HK-2 (cell line): Measurements from ENCODE around the gene PURA.
A peak's percentile ranks its signal among the peaks of the same experiment; 100 is the strongest.

Source experiments
- DNase-seq: peaks from one replicate; pipeline ENCODE4 v3.0.0-alpha.2; 2018; ENCODE audit not compliant: unreplicated experiment

PURA gene

DNA sequence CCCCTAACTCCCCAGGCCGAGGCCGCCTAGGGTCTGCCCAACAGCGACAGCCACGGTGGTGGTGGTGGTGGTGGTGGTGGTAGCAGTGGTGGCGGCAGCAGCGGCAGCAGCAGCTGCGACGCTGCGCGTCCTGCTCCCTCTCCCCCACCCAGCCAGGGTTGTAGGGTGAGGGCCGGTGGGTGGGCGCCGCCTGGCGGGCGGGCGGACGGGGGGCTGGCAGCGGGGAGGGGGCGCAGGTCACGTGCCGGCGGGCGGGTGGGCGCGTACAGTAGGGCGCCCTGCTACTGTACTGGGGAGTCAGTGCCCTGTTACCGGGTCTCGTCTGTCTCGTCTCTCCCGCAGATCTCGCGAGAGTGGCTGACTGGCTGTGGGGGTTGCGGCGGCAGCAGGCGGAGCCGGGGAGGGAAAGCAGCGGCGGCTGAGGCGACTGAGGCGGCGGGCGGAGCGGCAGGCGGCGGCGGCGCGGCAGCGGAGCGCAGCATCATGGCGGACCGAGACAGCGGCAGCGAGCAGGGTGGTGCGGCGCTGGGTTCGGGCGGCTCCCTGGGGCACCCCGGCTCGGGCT, at the start of gene PURA:
Gene PURA (plus strand): TSS at position 411 of the 565 bp plus-strand sequence. CDS start 73 bp downstream, at position 484.
- peak; percentile 90 for DNase-seq

- no peak for DNase-seq
Measured at GRCh38 chr5:140072812-140073211, 41.1 kb upstream of the PURA start.

DNA sequence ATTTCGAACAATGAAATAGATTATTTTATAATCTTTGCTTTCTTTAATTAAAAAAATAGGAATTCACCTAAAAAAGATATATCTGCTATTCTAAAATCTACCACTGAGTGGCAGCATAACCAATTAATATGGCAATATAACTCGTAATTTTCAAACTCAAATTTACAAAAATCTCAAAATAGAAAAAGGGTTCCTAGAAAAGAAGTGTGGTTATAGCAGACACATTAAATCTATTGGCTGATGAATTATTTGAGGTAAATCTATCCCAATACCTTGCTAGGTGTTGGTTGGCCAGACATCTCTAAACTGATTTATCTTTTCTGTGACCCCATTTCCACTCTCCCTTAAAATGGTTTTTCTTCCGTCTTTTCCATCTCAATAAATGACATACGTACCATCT, 40.6 kb upstream of the PURA start:
- DNase-seq = no peak

- DNase-seq = no peak
Measured at GRCh38 chr5:140075371-140075770, 38.5 kb upstream of the PURA start.

DNA sequence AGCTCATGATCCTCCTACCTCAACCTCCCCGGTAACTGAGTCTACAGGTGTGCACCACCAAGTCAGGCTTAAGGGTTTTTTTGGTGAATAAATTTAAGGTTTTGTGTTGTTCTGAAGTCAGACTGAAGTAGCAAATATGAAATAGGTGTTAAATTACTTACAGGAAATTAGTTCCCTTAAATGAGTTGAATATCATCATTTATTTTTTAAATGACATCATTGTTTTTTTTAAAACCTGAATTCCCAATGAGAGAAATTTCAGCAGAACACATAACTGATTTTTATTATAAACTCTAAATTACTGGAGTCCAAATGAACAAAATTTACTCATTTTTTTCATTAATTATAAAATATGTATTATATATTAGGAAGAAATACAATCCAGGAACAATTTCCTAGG, 37.8 kb upstream of the PURA start:
- DNase-seq = no peak

DNA sequence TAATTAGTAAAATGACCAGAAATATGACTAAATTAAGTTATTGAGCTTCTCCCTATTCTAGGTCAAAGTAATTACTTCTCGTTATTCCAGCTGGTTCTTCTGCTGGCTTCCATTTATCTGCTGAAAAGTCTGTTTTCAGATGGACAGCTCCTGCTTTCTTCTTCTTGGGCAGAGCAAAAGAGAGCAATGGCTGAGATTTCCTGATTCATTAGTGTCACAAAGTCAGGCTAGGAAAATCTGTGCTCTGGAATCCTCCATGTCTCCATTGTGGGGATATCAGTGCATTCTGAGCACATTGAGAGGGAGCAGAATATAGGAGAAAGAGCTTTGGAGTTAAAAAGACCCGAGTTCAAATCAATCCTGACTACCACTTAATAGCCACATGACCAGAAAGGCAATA, 37.1 kb upstream of the PURA start:
- DNase-seq = no peak

DNA sequence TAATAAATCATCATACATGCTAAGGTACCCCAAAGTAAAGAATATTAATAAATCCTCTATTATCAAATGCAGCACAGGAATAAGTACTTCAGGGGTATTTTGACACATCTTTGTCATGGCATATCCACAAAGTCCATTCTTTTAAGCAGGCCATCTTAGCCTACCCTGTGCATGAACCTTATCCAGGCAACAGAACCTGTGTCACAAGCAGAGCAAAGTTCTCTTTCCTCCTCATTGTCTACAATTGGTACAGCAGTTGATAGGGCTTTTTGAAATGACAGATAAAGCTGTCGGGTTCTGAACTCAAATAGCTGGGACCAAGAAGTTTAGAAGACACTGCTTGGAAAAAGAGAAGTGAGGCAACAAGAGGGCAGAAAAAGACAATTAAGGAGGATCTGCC, 30.8 kb upstream of the PURA start:
- no peak for DNase-seq

GRCh38 chr5:140083650-140084049, 30.3 kb upstream of the PURA start:
- DNase-seq = no peak

- no peak for DNase-seq
Measured at GRCh38 chr5:140084541-140084940, 29.4 kb upstream of the PURA start.

- DNase-seq = no peak
Measured at GRCh38 chr5:140090251-140090650, 23.7 kb upstream of the PURA start.

DNA sequence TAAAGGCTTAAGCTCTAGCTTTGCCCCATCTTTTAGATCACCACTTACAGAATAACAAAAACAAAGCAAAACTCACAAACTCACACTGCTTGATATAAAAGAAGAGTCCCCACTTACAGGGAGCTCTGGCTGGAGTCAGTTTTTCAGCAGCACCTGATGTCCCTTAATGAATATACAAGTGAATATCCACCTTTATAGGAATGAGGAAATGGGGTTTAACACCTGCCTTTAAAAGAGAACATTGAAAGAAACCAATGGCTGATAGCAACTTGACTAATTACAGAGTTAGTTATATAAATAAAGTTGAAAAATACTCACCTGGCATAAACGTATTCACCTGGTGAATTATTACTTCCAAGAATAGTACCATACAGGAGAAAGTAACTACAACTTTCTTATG, 20.7 kb upstream of the PURA start:
- DNase-seq = no peak

- no peak for DNase-seq
Measured at GRCh38 chr5:140093866-140094265, 20.0 kb upstream of the PURA start.

GRCh38 chr5:140094889-140095288, 19.0 kb upstream of the PURA start:
- DNase-seq = no peak

DNA sequence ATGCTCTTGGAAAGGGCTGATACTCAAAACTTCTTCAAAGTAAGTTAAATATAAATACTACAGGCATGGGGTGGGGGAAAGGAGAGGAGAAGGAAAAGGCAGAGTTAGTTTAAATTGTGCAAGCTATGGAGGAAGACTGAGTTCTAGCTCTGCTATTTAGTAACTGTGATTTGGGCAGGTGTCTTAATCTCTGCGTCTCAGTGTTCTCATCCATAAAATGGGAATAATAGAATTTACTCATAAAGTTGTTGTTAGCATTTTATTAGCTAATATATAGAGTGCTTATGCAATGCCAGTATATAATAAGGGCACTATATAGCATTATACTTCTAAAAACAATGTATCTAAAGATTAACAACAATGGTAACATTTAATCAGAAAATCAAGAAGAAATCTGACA, 12.7 kb upstream of the PURA start:
- no peak for DNase-seq

GRCh38 chr5:140103154-140103553, 10.8 kb upstream of the PURA start:
- no peak for DNase-seq

DNA sequence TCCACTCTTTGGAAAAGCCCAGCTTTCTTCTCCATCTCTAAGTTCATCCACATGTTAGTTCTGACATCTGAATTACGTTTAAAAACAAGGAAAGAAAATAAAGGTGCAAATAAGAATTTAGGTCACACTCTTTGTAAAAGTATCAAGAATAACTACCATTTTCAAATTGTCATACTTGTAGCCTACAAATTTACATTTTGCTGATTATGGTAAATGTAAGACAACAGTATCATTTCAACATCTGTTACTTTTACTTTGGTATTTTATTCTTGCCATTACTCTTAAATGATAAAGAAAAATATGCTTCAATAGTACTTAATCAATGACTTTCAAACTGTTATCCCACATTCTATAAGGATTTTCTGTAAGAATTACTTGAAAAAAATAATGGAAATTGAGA, 9.8 kb upstream of the PURA start:
- no peak for DNase-seq

GRCh38 chr5:140106101-140106500, 7.8 kb upstream of the PURA start:
- DNase-seq = no peak

- DNase-seq = no peak
Measured at GRCh38 chr5:140106805-140107311, 7.1 kb upstream of the PURA start.

DNA sequence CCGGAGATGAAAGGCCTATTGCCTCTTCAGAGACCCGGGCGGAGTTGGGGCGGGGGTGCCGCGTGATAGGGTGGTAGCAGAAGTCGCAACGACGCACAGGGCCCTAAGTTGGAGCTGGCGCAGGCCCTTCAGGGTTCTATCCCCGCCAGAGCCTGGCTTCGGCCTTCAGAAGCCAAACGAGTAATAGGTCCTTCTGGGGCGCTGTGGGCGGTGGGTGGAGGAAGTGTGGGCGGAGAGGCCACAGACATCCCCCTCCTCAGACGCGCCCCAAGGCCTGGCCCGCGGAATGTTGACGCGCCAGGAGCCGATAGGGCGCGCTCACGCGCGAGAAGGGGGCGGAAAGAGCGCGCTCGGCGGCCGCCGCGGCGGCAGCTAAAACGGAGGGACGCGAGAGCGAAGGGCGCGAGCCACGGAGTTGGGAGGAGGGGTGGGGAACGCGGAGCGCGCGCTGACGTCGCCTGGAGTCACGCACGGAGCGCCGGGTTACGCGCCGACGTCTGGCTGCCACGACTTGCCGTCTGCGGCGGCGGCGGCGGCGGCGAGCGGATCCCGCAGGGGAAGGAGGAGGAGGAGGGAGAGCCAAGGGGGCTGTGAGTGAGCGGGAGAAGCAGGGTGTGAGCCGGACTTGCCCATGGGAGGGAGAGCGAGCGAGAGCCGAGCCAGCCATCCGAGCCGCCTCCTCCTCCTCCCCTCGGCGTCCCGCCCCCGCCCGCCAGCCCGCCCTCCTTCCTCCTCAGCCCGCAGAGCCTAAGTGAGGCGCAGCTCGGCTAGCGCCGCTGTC, 6.4 kb upstream of the PURA start:
- peak; percentile 85 for DNase-seq

GRCh38 chr5:140108093-140109017, 5.6 kb upstream of the PURA start:
- DNase-seq = peak; percentile 24

- peak; percentile 10 for DNase-seq
Measured at GRCh38 chr5:140109018-140109758, 4.7 kb upstream of the PURA start.
